Jurkat, Clone E6-1 (cell line): ENCODE results near the gene ARHGEF12.
A peak's percentile ranks its signal among the peaks of the same experiment; 100 is the strongest.

ENCODE experiments used
- DNase-seq: peaks from one replicate; pipeline ENCODE4 v3.0.0-alpha.2; 2011; ENCODE audit warnings: low read depth, low spot score
- H3K4me3 ChIP-seq: 2 replicates; pipeline ENCODE4 v1.5.1; 2011; ENCODE audit warnings: mild to moderate bottlenecking, low read length, control low read depth, moderate library complexity

ARHGEF12 gene

DNA sequence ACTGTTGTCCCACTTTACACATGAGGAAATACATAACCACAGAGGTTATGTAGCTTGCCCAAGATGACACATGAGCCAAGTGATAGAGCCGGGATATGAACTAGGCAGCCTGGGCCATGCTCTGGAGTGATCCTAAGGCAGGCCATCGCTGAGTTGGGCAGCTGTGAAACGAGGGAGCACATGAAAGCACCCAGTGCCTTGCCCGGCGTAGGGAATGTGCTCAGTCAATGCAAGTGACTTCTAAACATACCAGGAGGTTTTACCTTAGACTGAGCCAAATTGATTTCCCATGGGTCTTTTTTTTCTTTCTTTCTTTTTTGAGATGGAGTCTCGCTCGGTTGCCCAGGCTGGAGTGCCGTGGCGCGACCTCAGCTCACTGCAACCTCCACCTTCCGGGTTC lies 185.8 kb downstream of the ARHGEF12 start:
- no peak overlapping the region for H3K4me3 ChIP-seq
- no peak for DNase-seq

DNA sequence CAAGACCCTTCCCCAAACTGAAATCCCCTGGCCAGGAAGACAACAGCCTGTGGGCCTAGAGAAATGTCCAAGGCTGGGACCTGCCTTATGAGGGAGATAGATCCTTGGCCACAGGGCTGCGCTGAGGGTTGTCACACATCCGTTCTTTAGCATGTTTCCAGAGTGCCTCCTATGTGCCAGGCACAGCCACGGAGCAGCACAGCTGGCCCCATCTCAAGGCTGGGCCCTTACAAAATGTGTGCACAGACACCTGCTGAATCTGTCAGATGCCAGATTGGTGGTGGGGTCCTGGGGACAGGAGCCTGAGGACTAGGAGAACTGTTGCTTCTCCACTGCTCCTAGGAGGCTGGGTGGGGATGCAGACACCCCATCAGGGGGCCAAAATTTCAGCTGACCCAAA lies 186.5 kb downstream of the ARHGEF12 start:
- DNase-seq = no peak
- no peak overlapping the region for H3K4me3 ChIP-seq

DNA sequence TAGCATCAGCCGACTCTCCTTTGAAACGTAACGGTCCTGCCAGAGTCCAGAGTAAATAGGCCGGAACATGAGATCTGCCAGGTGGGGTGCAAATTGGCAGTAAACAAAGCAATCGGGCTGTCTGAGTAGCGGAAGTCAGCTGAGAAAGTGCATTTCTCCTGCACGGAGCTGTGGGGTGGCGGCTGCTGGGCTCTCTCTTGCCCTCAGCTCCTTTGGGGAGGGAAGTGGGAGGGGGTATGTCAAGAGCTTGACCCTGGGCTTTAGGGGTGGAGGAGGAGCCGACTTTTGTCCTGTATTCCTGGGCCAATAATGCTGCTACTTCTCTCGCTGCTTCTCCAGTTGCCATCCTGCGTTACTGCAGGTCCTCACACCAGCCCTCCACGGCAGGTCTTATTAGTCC lies 187.0 kb downstream of the ARHGEF12 start:
- no peak for DNase-seq
- H3K4me3 ChIP-seq = no peak overlapping the region

DNA sequence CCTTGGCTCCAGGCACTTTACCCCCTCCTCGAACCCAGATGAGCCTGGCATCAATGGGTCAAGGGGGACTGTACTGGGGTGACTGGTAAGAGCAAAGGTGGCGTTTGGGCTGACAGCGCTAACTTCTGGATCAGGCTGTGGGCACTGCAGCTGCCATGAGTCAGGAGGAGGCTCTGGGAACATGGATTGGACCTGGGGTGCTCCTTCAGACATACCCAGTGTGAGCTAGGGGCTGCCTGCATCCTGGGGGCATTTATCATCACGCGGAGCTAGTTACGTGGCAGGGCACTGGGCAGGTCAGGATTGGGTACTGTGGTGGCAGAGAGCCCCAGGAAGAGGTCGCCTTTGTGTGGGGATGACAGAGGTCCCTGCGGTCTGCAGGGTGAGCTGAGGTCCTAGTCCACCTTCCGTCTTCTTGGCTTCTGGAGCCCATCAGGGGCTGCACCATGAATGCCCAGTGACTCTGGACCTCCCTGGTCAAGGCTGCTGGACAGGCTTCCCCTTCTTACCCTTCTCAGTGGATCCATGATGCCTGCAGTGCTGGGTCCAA lies 188.4 kb downstream of the ARHGEF12 start:
- no peak overlapping the region for H3K4me3 ChIP-seq
- no peak for DNase-seq

DNA sequence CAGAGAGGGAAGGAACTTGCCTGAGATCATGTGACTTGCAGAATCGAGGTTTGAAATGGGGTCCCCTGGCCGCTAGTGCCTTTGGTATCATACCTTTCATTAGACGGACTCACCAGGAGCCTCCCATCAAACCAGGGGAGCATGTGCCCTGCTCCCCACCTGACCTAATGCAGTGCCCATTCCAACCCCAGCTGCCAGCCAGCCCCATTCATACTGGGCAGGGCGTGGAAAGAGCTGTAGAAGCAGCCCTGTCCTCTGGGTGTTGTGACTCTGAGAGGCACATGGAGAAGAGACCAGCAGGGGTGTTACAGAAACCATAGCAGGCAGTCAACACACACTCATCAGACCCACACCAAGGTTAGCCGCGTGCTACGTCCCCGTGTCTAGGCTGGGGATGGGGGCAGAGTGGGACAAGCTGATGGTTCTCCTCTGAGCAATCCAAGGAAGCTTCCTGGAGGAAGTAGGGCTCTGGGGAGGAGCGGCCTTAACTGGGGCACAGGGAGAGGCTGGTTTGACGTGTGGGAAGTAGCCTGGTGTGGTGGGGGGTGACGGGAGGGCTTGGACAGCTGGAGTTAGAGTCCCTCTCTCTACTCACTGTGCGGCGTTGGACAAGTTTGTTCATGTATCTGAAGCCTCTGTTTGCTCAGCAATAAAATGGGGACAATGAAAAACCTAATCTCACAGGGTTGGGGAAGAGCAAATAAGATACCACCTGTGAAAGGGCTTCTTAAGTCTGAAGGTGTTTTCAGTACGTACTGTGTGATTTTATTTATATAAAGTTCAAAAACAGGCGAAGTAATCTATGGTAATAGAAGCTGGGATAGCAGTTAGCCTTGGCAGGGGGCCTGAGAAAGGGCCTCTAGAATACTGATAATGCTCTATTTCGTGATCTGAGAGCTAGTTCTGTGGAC lies 189.3 kb downstream of the ARHGEF12 start:
- no peak for DNase-seq
- no peak overlapping the region for H3K4me3 ChIP-seq

DNA sequence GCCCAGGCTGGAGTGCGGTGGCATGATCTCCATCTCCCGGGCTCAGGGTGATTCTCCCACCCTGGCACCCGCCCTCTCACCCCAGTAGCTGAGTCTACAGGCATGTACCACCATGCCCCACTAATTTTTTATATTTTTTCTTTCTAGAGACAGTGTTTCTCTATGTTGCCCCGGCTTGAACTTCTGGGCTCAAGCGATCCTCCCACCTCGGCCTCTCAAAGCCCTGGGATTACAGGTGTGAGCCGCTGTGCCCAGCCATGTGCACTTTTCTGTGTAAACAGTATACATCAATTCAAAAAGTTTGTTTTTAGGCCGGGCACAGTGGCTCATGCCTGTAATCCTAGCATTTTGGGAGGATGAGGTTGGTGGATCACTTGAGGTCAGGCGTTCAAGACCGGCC lies 190.0 kb downstream of the ARHGEF12 start:
- no peak overlapping the region for H3K4me3 ChIP-seq
- DNase-seq = no peak

DNA sequence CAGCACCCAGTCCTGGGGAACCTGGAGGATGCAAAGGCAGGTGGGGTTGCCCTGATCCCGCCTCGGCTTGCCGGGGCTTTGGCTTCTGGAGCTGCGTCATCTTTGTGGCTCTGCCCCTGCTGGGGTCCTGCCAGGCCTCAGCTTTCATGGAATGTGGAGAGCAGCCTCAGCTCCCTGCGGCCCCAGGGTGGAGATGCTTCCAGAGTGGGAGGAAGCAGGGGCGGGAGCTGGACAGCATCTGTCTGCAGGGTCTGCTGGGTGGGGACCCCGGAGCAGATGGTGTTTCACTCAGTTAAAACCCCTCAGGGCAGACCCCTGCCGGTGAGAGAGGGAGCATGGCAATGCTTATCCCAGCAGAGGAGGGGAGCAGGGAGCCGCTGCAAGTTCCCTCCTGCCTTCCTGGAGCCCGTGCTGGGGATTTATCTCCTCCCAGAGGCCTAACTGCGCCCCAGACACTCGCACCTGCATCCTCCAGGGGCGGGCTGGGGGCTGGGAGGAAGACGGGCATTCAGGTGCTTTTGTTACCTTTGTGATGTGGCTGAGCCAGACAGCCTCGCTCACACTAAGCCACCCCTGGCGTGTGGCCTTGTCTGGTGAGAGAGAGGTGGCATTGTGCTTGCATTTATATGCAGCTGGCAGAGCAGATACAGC lies 191.0 kb downstream of the ARHGEF12 start:
- DNase-seq = peak; percentile 8
- H3K4me3 ChIP-seq = no peak overlapping the region

DNA sequence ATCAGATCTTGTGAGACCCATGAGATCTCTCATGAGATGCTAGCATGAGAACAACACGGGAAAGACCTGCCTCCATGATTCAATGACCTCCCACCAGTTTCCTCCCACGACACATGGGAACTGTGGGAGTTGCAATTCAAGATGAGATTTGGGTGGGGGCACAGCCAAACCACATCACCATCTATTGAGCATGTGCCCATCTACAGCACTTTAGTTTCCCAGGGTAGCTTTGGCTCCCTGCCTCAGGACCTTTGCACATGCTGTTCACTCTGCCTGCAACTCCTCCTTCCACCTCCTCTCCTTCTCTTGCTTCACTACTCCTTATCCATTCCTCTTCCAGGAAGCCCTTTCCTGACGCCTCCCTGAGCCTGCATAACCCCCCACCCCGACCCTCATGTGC lies 192.5 kb downstream of the ARHGEF12 start:
- H3K4me3 ChIP-seq = no peak overlapping the region
- DNase-seq = no peak

DNA sequence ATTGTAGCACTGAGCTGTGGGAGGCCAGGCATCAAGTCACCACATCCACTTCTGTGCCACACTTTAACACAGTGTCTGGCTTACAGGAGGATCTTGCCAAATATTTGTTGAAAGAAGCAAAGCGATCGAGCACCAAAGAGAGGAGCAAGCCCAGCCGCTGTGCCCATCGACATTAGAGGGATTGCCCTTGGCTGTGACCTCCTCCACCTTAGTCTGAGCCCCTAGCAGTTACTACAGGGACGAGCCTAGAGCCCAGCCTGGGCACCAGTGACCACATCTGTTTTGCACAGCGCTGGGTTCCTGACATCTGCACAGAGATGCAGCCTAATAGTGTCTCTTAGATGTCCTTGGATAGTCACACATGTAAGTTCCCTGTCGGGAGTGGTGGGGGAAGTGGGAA lies 193.0 kb downstream of the ARHGEF12 start:
- no peak for DNase-seq
- no peak overlapping the region for H3K4me3 ChIP-seq

DNA sequence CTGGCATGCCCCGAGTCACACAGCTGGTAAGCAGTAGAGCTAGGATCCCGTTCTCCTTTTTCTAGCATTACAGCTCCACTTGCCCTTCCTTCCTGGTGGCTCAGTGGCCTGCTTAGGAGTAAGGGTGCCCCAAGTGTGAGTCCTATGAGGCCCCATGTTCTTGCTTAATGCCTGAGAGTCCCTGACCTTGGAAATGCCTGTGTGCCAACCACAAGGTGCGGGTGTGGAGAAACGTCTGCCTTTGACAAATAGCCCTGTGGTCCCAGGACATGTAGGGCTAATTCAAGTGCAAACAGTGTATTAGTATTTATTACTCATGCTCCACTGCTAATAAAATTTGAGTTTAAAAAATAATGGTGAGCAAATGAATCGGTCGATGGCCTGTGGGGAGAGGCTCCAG lies 193.7 kb downstream of the ARHGEF12 start:
- H3K4me3 ChIP-seq = no peak overlapping the region
- no peak for DNase-seq

DNA sequence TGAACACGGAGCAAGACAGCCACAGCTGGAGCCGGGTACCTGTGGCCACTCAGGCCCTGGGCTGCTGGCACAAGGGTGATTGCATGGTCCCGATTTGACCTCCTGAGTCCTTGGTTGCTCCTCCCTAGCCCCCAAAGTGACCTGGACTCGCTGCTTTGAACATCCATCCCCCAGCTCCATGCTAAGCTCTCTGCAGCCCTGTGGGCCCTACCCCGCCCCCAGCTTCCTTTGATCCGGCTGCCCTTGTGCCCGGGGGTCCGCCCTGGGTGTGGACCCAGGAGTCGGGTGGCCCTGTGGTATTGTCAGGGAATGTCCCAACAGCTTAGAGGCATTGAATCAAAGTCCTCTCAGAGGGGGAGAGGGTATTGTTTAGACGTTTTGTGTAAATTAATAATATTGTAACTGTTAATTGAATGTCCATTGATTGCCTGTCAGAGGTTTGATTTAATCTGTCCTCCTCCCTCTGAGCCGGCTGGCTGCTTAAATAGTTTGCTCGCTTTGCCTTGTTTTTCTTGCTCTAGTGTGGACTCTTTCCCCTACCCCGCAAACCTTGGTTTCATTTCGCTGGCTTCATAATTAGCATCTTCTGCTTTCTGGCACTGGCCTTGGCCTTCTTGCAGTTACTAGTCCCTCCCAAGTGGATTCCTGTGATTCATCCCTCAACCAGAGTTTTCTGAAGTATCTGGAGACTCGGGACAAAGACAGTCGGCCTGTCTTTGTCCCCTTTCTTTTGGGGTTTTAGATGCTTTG lies 196.0 kb downstream of the ARHGEF12 start:
- H3K4me3 ChIP-seq = no peak overlapping the region
- DNase-seq = no peak

DNA sequence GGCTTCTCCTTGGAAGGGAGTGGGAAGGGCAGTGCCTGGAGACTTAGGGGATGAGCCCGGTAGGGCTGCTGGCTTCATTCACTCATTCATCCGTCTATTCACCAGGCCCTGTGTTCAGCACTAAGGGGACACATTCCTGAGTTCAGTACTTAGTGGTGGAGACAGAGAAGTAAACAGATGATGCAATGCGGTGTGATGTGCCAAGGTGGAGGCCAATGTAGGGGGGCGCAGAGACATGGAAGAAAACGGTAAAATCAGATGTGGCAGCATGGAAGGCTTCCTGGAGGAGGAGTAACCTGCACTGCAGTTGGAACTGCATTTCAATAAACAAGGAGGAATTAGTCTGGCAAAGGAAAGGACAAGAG lies 196.6 kb downstream of the ARHGEF12 start:
- H3K4me3 ChIP-seq = no peak overlapping the region
- DNase-seq = no peak

DNA sequence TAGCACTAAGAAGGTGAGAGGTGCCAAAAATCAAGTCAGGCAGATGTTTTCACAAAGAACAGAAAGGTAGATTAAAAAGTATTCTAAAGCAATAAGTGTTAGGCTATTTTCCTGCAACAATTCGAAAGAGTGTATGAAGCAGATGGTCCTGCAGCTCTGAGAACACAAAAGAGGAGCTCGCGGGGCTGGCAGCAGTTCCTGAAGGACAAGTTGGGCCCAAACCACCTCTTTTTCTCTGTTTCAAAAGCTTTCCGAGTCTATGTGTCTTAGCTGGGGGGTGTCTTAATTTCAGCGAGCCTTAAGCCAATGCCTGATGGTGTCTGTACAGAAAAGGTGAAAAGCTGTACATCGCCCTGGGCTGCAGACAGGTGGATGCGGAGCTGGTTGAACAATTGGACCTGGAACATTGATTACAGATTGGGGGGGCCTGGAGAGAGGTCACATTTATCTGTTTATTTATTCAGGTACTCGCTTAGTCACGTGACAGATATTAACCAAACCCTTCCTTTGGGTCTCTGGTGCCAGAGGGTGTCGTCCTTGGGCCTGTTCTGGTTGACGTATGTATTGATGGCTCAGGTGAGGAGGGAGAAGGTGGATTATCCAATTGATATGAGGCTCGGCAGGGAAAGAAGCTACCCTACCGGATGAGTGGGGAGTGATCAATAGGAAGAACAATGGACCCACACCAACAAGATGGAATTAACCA lies 200.0 kb downstream of the ARHGEF12 start:
- DNase-seq = no peak
- H3K4me3 ChIP-seq = no peak overlapping the region

DNA sequence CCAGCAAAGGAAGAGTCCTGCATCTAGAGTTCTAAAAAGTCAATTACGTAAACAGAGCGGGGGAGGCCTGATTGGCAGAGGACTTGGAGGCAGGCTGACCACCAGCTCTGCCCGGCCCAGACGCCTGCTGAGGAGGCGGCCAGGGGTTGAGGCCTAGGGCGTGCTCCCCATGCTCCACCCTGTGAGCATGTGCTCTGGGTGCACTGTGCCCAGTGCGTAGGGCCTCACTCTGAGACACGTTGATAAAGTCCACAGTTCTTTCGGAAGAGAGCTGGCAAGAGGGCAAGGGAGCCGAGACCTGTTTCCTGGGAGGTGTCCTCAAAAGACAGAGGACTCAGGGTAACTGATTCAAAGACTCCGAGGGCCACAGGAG lies 200.6 kb downstream of the ARHGEF12 start:
- H3K4me3 ChIP-seq = no peak overlapping the region
- no peak for DNase-seq

DNA sequence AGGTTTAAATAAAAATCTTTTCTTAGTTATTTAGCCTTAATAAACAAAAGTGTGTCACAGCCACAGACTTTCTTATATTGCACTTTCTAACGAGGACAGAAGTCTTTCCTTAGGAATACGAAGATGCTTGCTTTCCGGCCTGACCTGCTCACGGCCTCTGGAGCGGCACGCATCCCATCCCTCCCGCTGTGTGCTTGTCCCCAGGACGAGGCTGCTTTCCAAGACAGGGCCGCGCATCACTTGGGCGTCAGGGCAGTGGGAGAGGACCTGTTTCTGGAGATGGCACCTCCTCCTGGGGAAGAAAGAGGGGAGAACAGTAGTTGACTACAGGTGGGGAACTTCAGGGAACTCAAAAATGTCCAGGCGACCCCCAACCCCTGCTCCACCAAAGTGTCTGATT lies 201.8 kb downstream of the ARHGEF12 start:
- H3K4me3 ChIP-seq = no peak overlapping the region

DNA sequence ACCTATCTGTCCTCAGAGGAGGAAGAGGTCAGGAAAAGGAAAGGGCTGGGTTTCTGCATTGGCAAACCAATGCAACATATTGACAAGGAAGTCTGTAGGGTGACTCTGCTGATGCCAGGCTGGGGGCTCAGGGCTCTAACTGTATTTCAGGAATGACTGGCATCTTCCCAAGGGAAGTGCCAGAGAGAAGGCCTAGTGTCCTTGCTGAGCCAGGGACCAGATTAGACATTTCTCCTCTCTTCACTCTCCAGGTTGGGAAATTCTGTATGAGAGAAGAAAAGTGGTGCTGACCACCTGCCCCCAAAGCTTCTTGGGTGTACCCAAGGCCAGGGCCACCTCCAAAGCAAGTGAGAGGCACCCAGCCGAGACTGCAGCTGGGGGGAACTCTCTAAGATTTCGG lies 202.5 kb downstream of the ARHGEF12 start:
- H3K4me3 ChIP-seq = no peak overlapping the region
- DNase-seq = no peak

More for the DNA sequence above, 201.8 kb downstream of the ARHGEF12 start:
- no peak for DNase-seq
